ENCODE results near the gene WDR38.

DNA sequence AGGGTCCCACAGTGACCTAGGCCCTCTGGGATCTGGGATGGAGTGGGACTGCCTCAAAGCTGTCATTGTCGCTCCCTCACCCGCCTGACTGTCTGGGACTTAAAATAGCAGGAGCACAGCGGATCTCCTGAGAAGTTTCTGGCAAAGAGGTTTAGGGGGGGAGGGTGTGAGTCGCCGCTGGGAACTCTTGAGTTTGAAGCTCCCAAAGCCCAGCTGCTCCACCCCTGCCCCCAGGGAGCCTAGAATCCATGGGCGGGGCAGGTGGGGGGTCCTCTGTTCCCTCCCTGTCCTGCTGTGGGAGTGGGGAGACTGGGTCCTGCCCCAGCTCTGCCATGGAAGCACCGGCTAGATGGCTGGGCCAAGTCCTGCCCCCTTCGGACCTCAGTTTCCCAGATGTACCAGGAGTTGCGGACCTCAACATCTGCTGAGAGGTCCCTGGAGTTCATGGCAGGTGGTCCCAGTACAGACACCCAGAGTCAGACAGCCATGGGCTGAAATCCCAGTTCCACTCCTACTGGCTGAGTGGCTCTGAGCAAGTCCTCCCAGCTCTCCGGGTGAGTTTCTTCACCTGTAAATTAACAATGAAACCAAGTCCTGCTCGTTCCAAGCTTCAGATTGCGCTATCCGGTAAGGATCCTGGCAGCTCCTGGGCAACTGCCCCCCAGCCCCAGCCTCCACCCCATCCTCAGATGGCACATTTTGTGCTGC, 985 bp upstream of the WDR38 start:
- TF ChIP-seq, protein P1, sequence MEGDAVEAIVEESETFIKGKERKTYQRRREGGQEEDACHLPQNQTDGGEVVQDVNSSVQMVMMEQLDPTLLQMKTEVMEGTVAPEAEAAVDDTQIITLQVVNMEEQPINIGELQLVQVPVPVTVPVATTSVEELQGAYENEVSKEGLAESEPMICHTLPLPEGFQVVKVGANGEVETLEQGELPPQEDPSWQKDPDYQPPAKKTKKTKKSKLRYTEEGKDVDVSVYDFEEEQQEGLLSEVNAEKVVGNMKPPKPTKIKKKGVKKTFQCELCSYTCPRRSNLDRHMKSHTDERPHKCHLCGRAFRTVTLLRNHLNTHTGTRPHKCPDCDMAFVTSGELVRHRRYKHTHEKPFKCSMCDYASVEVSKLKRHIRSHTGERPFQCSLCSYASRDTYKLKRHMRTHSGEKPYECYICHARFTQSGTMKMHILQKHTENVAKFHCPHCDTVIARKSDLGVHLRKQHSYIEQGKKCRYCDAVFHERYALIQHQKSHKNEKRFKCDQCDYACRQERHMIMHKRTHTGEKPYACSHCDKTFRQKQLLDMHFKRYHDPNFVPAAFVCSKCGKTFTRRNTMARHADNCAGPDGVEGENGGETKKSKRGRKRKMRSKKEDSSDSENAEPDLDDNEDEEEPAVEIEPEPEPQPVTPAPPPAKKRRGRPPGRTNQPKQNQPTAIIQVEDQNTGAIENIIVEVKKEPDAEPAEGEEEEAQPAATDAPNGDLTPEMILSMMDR (conservative IDR thresholded peaks at IDR 0.05 in 1 of 2, IDR thresholded peaks at IDR 0.05 in 1 of 2; ENCODE audit: low read depth in 1 of 2, low read length in 2 of 2), result no peak
- no peak for TF ChIP-seq EZH2 (IDR thresholded peaks at IDR 0.05; ENCODE audit: low read length, missing control alignments)
